SK-N-SH treated with all-trans-retinoic acid at 6 μM for 48 hours (cell line): Measurements from ENCODE around the gene LBX1.

Experiments used
- ATAC-seq: fragments of 200-7000 bp; cut with Tn5 transposase; 3 replicates; pipeline ENCODE4 v1.9.1; 2020; ENCODE audit warnings: mild to moderate bottlenecking, moderate library complexity
- ARNTL ChIP-seq: fragments of 450-650 bp; formaldehyde crosslinking; IDR thresholded peaks from 2 replicates; pipeline ENCODE4 v1.5.0; 2020; ENCODE audit warnings: low read depth, mild to moderate bottlenecking, moderate library complexity, borderline replicate concordance
- BACH2 ChIP-seq: fragments of 250-450 bp; sonication (Bioruptor Pico); IDR thresholded peaks from 2 replicates; pipeline ENCODE4 v1.9.0; 2021; ENCODE audit warnings: mild to moderate bottlenecking, borderline replicate concordance
- CSDC2 ChIP-seq: fragments of 250-450 bp; sonication (Bioruptor Pico); IDR thresholded peaks from 2 replicates; pipeline ENCODE4 v1.5.0; 2020; ENCODE audit warnings: mild to moderate bottlenecking, moderate library complexity
- CSRNP3 ChIP-seq: fragments of 250-450 bp; sonication (Bioruptor Pico); IDR thresholded peaks from 2 replicates; pipeline ENCODE4 v1.5.1; 2021; ENCODE audit warnings: mild to moderate bottlenecking, moderate library complexity
- ESRRG ChIP-seq: fragments of 250-450 bp; sonication (Bioruptor Pico); IDR thresholded peaks from 2 replicates; pipeline ENCODE4 v1.6.1; 2021; ENCODE audit warnings: mild to moderate bottlenecking
- GLIS3 ChIP-seq: fragments of 250-450 bp; sonication (Bioruptor Pico); IDR thresholded peaks from 2 replicates; pipeline ENCODE4 v1.5.0; 2020; ENCODE audit warnings: mild to moderate bottlenecking, moderate library complexity
- POU6F1 ChIP-seq: fragments of 250-450 bp; sonication (Bioruptor Pico); IDR thresholded peaks from 2 replicates; pipeline ENCODE4 v1.8.0; 2021; ENCODE audit warnings: low read depth, mild to moderate bottlenecking, moderate library complexity, borderline replicate concordance
- PPARA ChIP-seq: fragments of 250-450 bp; sonication (Bioruptor Pico); IDR thresholded peaks from 2 replicates; pipeline ENCODE4 v1.5.0; 2020; ENCODE audit warnings: mild to moderate bottlenecking, borderline replicate concordance
- RARB ChIP-seq: fragments of 250-450 bp; sonication (Bioruptor Pico); IDR thresholded peaks from 2 replicates; pipeline ENCODE4 v1.8.0; 2021; ENCODE audit warnings: mild to moderate bottlenecking, moderate library complexity
- SNAI2 ChIP-seq: fragments of 250-450 bp; sonication (Bioruptor Pico); IDR thresholded peaks from 2 replicates; pipeline ENCODE4 v1.5.0; 2020; ENCODE audit warnings: mild to moderate bottlenecking, moderate library complexity
- TCF4 ChIP-seq: fragments of 250-450 bp; sonication (Bioruptor Pico); IDR thresholded peaks from 2 replicates; pipeline ENCODE4 v1.8.0; 2021; ENCODE audit warnings: mild to moderate bottlenecking, moderate library complexity, borderline replicate concordance
- TOX ChIP-seq: fragments of 250-450 bp; sonication (Bioruptor Pico); IDR thresholded peaks from 2 replicates; pipeline ENCODE4 v1.8.0; 2021; ENCODE audit warnings: mild to moderate bottlenecking, moderate library complexity, borderline replicate concordance
- ZC3H10 ChIP-seq: fragments of 250-450 bp; sonication (Bioruptor Pico); IDR thresholded peaks from 2 replicates; pipeline ENCODE4 v1.5.1; 2021; ENCODE audit warnings: mild to moderate bottlenecking, moderate library complexity
- ZFP3 ChIP-seq: fragments of 250-450 bp; sonication (Bioruptor Pico); IDR thresholded peaks from 2 replicates; pipeline ENCODE4 v1.5.0; 2020; ENCODE audit warnings: mild to moderate bottlenecking, moderate library complexity
- ZNF565 ChIP-seq: fragments of 450-650 bp; formaldehyde crosslinking; conservative IDR thresholded peaks from 2 replicates; pipeline ENCODE4 v1.5.0; 2020; ENCODE audit warnings: low read depth, mild to moderate bottlenecking, moderate library complexity
- ZNF8 ChIP-seq: fragments of 450-650 bp; formaldehyde crosslinking; IDR thresholded peaks from 2 replicates; pipeline ENCODE4 v1.5.0; 2020; ENCODE audit warnings: mild to moderate bottlenecking, moderate library complexity
- TF ChIP-seq, protein P1 (sequence below): fragments of 250-450 bp; sonication (Bioruptor Pico); IDR thresholded peaks from 2 replicates; pipeline ENCODE4 v1.5.0; 2020; ENCODE audit warnings: mild to moderate bottlenecking, moderate library complexity
- TF ChIP-seq, protein P2 (sequence below): fragments of 250-450 bp; sonication (Bioruptor Pico); IDR thresholded peaks from 2 replicates; pipeline ENCODE4 v1.8.0; 2020; ENCODE audit warnings: mild to moderate bottlenecking, moderate library complexity, borderline replicate concordance

The LBX1 gene

DNA sequence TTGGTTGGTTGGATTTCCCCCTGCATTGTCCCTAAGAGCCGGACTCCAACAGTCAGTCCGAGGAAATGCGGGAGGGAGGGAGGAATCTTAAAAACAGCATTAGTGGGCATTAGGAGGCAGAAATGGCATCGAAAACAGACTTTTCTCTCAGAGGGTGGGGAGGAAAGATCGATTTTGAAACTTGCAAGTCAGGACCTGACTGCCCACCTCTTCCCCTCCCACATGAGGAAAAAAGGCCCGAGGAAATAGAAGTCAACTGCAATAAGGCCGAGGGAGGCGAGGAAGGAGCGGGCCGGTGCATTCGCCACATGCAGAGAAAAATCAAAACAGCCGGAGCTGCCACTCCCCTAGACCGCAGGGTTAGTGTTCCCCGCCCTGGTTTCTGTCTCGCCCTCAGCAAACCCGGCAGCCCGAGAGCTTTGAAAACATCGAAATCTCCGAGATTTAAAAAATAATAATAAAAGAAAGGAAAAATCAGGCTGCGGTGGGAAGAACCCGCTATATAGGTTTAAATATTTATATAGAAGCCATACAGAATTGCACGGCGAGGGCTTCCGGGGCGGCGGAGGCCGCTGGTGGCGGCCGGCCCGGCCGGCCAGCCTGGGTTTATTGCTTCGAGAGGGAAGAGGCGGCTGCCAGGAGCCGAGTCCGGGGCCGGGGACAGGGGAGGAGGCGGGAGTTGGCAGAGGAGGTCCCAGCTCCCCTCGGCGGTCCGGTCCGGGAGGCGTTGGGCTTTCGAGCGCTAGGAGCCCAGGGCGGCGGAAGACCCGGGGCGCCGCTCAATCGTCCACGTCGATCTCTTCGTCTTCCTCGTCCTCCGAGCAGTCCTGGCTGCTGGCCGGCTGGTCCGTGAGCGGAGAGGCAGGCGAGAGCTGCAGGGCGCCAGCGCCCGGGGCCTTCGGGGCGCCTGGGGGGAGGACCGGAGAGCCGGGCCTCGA is 2.5 kb downstream of the LBX1 start:
- TF ChIP-seq GLIS3 = no peak
- no peak for TF ChIP-seq ZC3H10 (CRISPR knock-in tag)
- no peak for TF ChIP-seq CSDC2 (CRISPR knock-in tag)
- TF ChIP-seq, protein P1, sequence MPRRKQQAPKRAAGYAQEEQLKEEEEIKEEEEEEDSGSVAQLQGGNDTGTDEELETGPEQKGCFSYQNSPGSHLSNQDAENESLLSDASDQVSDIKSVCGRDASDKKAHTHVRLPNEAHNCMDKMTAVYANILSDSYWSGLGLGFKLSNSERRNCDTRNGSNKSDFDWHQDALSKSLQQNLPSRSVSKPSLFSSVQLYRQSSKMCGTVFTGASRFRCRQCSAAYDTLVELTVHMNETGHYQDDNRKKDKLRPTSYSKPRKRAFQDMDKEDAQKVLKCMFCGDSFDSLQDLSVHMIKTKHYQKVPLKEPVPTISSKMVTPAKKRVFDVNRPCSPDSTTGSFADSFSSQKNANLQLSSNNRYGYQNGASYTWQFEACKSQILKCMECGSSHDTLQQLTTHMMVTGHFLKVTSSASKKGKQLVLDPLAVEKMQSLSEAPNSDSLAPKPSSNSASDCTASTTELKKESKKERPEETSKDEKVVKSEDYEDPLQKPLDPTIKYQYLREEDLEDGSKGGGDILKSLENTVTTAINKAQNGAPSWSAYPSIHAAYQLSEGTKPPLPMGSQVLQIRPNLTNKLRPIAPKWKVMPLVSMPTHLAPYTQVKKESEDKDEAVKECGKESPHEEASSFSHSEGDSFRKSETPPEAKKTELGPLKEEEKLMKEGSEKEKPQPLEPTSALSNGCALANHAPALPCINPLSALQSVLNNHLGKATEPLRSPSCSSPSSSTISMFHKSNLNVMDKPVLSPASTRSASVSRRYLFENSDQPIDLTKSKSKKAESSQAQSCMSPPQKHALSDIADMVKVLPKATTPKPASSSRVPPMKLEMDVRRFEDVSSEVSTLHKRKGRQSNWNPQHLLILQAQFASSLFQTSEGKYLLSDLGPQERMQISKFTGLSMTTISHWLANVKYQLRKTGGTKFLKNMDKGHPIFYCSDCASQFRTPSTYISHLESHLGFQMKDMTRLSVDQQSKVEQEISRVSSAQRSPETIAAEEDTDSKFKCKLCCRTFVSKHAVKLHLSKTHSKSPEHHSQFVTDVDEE (CRISPR knock-in tag) = no peak
- TF ChIP-seq ARNTL (CRISPR knock-in tag) = no peak
- TF ChIP-seq ZFP3 (CRISPR knock-in tag) = no peak
- no peak for TF ChIP-seq PPARA (CRISPR knock-in tag)
- TF ChIP-seq TOX (CRISPR knock-in tag) = no peak
- TF ChIP-seq ZNF8 = no peak
- no peak for TF ChIP-seq SNAI2
- TF ChIP-seq, all 23 proteins: peak for 0

GRCh38 chr10:101225846-101226421 is 3.3 kb downstream of the LBX1 start:
- TF ChIP-seq, protein P1 (CRISPR knock-in tag) = no peak
- TF ChIP-seq BACH2 (CRISPR knock-in tag) (no peak), TOX (CRISPR knock-in tag) (no peak), ZNF565 (CRISPR knock-in tag) (no peak), CSDC2 (CRISPR knock-in tag) (no peak), CSRNP3 (no peak), ZNF8 (no peak), RARB (CRISPR knock-in tag) (no peak), POU6F1 (CRISPR knock-in tag) (no peak), ARNTL (CRISPR knock-in tag) (no peak), SNAI2 (no peak), ESRRG (CRISPR knock-in tag) (no peak)
- ATAC-seq = no peak

More for the DNA sequence above, 2.5 kb downstream of the LBX1 start:
- ATAC-seq = no peak

GRCh38 chr10:101224910-101225823 is 4.1 kb downstream of the LBX1 start:
- TF ChIP-seq ESRRG (CRISPR knock-in tag) = no peak
- no peak for TF ChIP-seq TOX (CRISPR knock-in tag)
- TF ChIP-seq ZNF8 = no peak
- TF ChIP-seq, protein P2, sequence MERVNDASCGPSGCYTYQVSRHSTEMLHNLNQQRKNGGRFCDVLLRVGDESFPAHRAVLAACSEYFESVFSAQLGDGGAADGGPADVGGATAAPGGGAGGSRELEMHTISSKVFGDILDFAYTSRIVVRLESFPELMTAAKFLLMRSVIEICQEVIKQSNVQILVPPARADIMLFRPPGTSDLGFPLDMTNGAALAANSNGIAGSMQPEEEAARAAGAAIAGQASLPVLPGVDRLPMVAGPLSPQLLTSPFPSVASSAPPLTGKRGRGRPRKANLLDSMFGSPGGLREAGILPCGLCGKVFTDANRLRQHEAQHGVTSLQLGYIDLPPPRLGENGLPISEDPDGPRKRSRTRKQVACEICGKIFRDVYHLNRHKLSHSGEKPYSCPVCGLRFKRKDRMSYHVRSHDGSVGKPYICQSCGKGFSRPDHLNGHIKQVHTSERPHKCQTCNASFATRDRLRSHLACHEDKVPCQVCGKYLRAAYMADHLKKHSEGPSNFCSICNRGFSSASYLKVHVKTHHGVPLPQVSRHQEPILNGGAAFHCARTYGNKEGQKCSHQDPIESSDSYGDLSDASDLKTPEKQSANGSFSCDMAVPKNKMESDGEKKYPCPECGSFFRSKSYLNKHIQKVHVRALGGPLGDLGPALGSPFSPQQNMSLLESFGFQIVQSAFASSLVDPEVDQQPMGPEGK (CRISPR knock-in tag) = no peak
- no peak for TF ChIP-seq TCF4
- no peak for ATAC-seq
